Measurements from ENCODE around the gene CDRT4.
A peak's percentile ranks its signal among the peaks of the same experiment; 100 is the strongest.
"Not testable (repeated sequence)": the region's sequence is repeated elsewhere in the genome, so short reads cannot be mapped to it uniquely, and the experiment has no call there.

Gene CDRT4

GRCh38 chr17:15511142-15511541 is 43.7 kb upstream of the CDRT4 start:
- no peak overlapping the region for H3K4me3 ChIP-seq (ENCODE audit: low read length)
- TF ChIP-seq CTCF (conservative IDR thresholded peaks at IDR 0.05; ENCODE audit: low read depth, low read length) = no peak
- DNase-seq (ENCODE audit: low read depth) = no peak

GRCh38 chr17:15510361-15510760 is 42.9 kb upstream of the CDRT4 start:
- DNase-seq (ENCODE audit: low read depth) = peak; percentile 83
- no peak overlapping the region for H3K4me3 ChIP-seq (ENCODE audit: low read length)
- TF ChIP-seq CTCF (conservative IDR thresholded peaks at IDR 0.05; ENCODE audit: low read depth, low read length) = no peak

GRCh38 chr17:15509095-15509494 is 41.7 kb upstream of the CDRT4 start:
- no peak overlapping the region for H3K4me3 ChIP-seq (ENCODE audit: low read length)
- no peak for TF ChIP-seq CTCF (conservative IDR thresholded peaks at IDR 0.05; ENCODE audit: low read depth, low read length)
- DNase-seq (ENCODE audit: low read depth) = no peak

GRCh38 chr17:15508466-15508865 is 41.0 kb upstream of the CDRT4 start:
- H3K4me3 ChIP-seq (ENCODE audit: low read length) = no peak overlapping the region
- no peak for DNase-seq (ENCODE audit: low read depth)
- no peak for TF ChIP-seq CTCF (conservative IDR thresholded peaks at IDR 0.05; ENCODE audit: low read depth, low read length)

- no peak for DNase-seq (ENCODE audit: low read depth)
- no peak for TF ChIP-seq CTCF (conservative IDR thresholded peaks at IDR 0.05; ENCODE audit: low read depth, low read length)
- no peak overlapping the region for H3K4me3 ChIP-seq (ENCODE audit: low read length)
Observed at GRCh38 chr17:15507896-15508295, 40.5 kb upstream of the CDRT4 start.

GRCh38 chr17:15507001-15507400 is 39.6 kb upstream of the CDRT4 start:
- H3K4me3 ChIP-seq (ENCODE audit: low read length) = no peak overlapping the region
- DNase-seq (ENCODE audit: low read depth) = no peak
- TF ChIP-seq CTCF (conservative IDR thresholded peaks at IDR 0.05; ENCODE audit: low read depth, low read length) = no peak

GRCh38 chr17:15505708-15506107 is 38.3 kb upstream of the CDRT4 start:
- not testable (repeated sequence) for DNase-seq (ENCODE audit: low read depth); H3K4me3 ChIP-seq (ENCODE audit: low read length)

GRCh38 chr17:15503731-15504130 is 36.3 kb upstream of the CDRT4 start:
- no peak for TF ChIP-seq CTCF (conservative IDR thresholded peaks at IDR 0.05; ENCODE audit: low read depth, low read length)
- DNase-seq (ENCODE audit: low read depth) = no peak
- no peak overlapping the region for H3K4me3 ChIP-seq (ENCODE audit: low read length)

Data from retinal pigment epithelial cell (primary cell).